AG09319 (cell line): ENCODE measurements around the gene ETV5.

Experiments used
- DNase-seq: peaks from one replicate; pipeline ENCODE4 v3.0.0-alpha.2; 2010; ENCODE audit warnings: low read depth; ENCODE audit errors: extremely low read depth
- TF ChIP-seq, protein P1 (sequence below): IDR thresholded peaks from 2 replicates; pipeline ENCODE4 v1.5.1; 2011; ENCODE audit warnings: low read depth, mild to moderate bottlenecking, inconsistent platforms, low read length, moderate library complexity

Gene ETV5

DNA sequence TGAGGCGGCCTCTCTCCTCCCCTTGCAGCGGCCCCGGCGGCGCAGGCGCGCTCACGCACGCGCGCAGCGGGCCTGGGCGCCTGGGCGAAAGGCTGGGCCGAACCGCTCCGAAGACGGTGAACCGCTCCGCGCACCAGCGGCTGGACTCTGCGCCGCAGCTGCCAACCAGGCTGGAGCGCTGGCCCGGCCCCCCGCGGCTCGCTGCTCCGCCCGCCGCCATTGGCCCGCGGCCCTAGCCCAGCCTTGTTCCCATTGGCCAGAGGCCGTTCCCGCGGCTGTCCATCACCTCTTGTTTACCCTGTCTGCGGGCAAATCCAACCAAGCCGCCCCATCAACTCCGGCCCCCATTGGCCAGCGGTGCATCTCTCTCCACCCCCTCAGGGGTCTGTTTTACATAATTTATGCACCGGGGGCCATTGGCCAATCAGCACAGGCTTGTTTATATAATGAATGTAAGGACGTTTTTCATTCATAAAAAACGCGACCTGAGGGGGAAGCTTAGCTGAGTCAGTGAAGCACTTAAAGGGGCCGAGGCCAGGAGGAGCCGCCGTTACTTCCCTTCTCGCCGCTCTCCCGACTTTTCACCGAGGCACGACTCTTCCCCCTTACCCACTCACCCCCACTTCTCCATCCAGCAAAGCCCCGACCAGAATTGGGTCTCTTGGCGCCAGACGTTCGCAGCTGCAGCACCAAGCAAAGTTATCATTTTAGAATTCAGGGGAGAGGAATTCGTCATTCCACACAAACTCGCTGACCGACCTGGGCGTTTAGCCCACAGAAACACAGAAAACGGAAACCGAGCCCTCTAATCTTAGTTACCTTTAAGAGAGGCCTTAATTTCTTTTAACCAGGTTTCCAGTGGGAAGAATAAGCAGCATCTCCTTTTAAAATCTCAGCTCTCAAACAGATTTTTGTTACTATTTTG lies at the start of gene ETV5:
TSS of gene ETV5 (minus strand) at position 149 of the 925 bp plus-strand sequence. CDS start 3,221 bp downstream, outside the sequence.
- DNase-seq = peak; percentile 99
- TF ChIP-seq, protein P1, sequence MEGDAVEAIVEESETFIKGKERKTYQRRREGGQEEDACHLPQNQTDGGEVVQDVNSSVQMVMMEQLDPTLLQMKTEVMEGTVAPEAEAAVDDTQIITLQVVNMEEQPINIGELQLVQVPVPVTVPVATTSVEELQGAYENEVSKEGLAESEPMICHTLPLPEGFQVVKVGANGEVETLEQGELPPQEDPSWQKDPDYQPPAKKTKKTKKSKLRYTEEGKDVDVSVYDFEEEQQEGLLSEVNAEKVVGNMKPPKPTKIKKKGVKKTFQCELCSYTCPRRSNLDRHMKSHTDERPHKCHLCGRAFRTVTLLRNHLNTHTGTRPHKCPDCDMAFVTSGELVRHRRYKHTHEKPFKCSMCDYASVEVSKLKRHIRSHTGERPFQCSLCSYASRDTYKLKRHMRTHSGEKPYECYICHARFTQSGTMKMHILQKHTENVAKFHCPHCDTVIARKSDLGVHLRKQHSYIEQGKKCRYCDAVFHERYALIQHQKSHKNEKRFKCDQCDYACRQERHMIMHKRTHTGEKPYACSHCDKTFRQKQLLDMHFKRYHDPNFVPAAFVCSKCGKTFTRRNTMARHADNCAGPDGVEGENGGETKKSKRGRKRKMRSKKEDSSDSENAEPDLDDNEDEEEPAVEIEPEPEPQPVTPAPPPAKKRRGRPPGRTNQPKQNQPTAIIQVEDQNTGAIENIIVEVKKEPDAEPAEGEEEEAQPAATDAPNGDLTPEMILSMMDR = no peak

GRCh38 chr3:186154641-186155040 lies 45.8 kb upstream of the ETV5 start:
- DNase-seq = no peak
- TF ChIP-seq, protein P1 = no peak

DNA sequence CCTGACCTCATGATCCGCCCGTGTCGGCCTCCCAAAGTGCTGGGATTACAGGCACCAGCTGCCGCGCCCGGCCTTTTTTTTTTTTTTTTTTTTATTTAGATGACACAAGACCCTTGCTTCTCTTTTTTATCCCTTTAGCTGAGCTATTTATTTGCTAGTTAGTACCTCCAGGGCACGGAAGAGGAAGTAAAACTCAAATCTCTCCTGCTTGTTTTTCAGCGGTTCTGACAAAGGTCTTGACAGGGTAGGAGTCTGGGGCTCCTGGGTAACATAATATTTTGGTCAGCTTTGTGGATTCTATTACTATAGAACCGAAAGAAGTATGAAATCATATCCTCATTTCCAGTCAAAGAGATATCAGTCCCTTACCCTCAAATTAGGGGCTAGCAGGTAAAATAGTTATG lies 44.0 kb upstream of the ETV5 start:
- DNase-seq = no peak
- TF ChIP-seq, protein P1 = no peak

GRCh38 chr3:186152361-186152798 lies 43.5 kb upstream of the ETV5 start:
- TF ChIP-seq, protein P1 = no peak
- DNase-seq = no peak

DNA sequence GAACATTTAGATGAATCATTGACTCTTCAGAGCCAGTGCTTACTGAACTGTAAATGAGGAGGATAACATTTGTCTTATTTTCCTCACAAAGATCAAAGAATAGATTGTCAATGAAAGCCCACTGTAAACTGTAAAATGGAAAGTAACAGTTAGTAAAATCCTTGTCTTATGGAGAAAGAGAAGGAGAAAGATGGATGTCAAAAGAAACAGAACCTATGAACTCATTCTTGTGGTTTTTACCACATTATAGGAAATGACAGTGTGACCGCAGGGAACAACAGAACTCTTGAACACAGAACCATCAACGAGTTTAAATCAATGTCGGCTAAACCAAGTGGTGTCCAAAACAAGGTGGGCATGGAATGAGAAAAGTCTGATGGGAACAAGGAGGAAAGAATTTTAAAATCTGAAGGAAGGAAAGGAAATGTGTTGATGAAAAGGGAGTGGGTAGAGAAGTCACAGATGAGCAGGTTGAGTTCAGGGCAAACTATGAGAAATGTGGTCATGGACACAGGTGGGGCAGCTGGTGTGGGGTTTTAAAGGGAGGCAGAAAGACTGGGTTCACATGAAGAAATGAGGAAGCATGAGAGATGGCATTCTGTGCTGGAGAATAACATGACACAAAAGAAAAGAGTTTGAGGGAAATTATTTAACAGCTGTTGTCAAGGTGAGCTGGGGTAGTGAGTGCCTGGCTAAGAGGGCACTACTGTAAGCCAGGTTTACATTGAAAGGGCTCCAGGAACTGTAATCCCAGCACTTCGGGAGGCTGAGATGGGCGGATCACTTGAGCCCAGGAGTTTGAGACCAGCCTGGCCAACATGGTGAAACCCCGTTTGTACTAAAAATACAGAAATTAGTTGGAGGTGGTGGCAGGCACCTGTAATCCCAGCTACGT lies 42.4 kb upstream of the ETV5 start:
- TF ChIP-seq, protein P1 = no peak
- no peak for DNase-seq

GRCh38 chr3:186150041-186150830 lies 41.3 kb upstream of the ETV5 start:
- DNase-seq = no peak
- TF ChIP-seq, protein P1 = no peak
